ENCODE measurements around the gene BRIP1. TPM values are rescaled to one million over a fixed set of nuclear protein-coding genes. Genes with fewer than 3 reads are reported as not detected.

The BRIP1 gene
- polyA plus RNA-seq, 2 of the 4 experiments (the other 2 are of a cell fraction), result 8.0 to 11.5 TPM

DNA sequence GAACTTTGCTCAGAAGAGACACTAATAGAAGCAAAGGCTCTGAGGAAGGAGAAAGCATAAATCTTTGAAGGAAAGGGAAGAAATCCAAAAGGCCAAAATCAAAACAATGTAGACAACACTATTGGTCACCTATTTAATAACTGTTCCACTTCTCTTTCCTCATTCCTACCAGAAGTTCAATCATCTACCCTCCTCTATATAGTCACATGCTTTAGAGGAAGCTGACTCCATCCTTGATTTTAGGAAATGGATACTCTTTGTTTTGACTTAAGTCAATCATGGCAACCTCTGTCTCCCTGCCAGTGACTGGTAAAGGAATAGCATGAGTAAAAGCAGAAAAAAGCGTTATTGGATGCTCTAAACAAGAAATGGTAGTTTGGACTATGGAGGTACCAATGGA is 7.3 kb downstream of the BRIP1 start:
- WGBS (ENCODE audit: missing lambda C conversion rate), result 96% methylated on average over 1 of the region's 1 CpG
- TF ChIP-seq CEBPB (IDR thresholded peaks at IDR 0.05), result no peak
- TF ChIP-seq CHD2 (IDR thresholded peaks at IDR 0.05; ENCODE audit: low read length, partially characterized antibody), result no peak
- TF ChIP-seq MAFK (IDR thresholded peaks at IDR 0.05; ENCODE audit: partially characterized antibody), result no peak
- TF ChIP-seq FOXS1 (CRISPR knock-in tag; IDR thresholded peaks at IDR 0.05), result no peak
- TF ChIP-seq EHF (CRISPR knock-in tag; IDR thresholded peaks at IDR 0.05), result no peak
- TF ChIP-seq EP300 (IDR thresholded peaks at IDR 0.05), result no peak
- TF ChIP-seq, protein P1, sequence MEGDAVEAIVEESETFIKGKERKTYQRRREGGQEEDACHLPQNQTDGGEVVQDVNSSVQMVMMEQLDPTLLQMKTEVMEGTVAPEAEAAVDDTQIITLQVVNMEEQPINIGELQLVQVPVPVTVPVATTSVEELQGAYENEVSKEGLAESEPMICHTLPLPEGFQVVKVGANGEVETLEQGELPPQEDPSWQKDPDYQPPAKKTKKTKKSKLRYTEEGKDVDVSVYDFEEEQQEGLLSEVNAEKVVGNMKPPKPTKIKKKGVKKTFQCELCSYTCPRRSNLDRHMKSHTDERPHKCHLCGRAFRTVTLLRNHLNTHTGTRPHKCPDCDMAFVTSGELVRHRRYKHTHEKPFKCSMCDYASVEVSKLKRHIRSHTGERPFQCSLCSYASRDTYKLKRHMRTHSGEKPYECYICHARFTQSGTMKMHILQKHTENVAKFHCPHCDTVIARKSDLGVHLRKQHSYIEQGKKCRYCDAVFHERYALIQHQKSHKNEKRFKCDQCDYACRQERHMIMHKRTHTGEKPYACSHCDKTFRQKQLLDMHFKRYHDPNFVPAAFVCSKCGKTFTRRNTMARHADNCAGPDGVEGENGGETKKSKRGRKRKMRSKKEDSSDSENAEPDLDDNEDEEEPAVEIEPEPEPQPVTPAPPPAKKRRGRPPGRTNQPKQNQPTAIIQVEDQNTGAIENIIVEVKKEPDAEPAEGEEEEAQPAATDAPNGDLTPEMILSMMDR (IDR thresholded peaks at IDR 0.05), result no peak
- TF ChIP-seq HOXB5 (CRISPR knock-in tag; IDR thresholded peaks at IDR 0.05), result no peak
- TF ChIP-seq PHF8 (IDR thresholded peaks at IDR 0.05; ENCODE audit: borderline replicate concordance, low read depth), result no peak
- TF ChIP-seq ZSCAN20 (CRISPR knock-in tag; IDR thresholded peaks at IDR 0.05), result no peak
- no peak for TF ChIP-seq CBX8 (IDR thresholded peaks at IDR 0.05)
- TF ChIP-seq POLR2A (IDR thresholded peaks at IDR 0.05; ENCODE audit: low read length), result no peak
- TF ChIP-seq ELK1 (IDR thresholded peaks at IDR 0.05; ENCODE audit: low read depth, low read length), result no peak
- no peak for TF ChIP-seq ZC3H11A (IDR thresholded peaks at IDR 0.05)
- no peak for TF ChIP-seq HOXB13 (CRISPR knock-in tag; IDR thresholded peaks at IDR 0.05; ENCODE audit: low read depth)
- TF ChIP-seq RAD21 (conservative IDR thresholded peaks at IDR 0.05 in 1 of 2, IDR thresholded peaks at IDR 0.05 in 1 of 2), result no peak
- no peak for TF ChIP-seq TP53 (CRISPR knock-in tag; IDR thresholded peaks at IDR 0.05)
- TF ChIP-seq CHD4 (IDR thresholded peaks at IDR 0.05; ENCODE audit: borderline replicate concordance), result no peak
- TF ChIP-seq JUN (IDR thresholded peaks at IDR 0.05), result no peak
- no peak for TF ChIP-seq RCOR1 (IDR thresholded peaks at IDR 0.05; ENCODE audit: low read depth, low read length)
- Histone ChIP-seq H3K4me2 (no peak overlapping the region), H3K4me1 (peaks cover 2% of the 10 kb centered on the region; the same call in 2 of the 3 replicates), H3K9me3 (no peaks in the 10 kb centered on the region), H3K4me3 (no peak overlapping the region), H3K27ac (no peak overlapping the region)
- ChIA-PET POLR2A (no interaction called here), CTCF (interaction anchor here (0.6 to 1.4 kb wide), 3 partner anchors 11 to 273 kb away, joined by 3 read pairs; no protein-coding TSS in a partner anchor)
- ATAC-seq (no peak), DNase-seq (ENCODE audit: low read depth in 1 of 2, low spot score in 1 of 2) (no peak), FAIRE-seq (no peak)

DNA sequence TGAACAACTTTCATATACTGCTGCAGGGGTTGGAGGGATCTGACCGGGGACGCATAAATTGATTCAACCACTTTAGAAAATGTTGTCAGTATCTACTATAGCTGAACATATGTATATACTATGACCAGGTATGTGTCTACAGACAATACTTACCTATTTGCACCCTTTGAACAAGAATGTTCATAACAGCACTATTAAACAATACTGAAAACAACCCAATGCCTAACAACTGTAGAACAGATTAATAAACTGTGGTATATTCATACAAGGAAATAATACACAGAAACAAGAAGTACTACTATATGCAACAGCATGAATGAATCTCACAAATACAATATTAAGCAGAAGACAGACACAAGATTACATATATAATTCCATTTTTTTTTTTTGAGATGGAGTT is 10.5 kb downstream of the BRIP1 start:
- no peaks in the 10 kb centered on the region for H3K9me3 ChIP-seq
- no peak overlapping the region for H3K27ac ChIP-seq
- no peak for TF ChIP-seq FOXS1 (CRISPR knock-in tag; IDR thresholded peaks at IDR 0.05)
- TF ChIP-seq PHF8 (IDR thresholded peaks at IDR 0.05; ENCODE audit: borderline replicate concordance, low read depth), result no peak
- TF ChIP-seq, protein P2, sequence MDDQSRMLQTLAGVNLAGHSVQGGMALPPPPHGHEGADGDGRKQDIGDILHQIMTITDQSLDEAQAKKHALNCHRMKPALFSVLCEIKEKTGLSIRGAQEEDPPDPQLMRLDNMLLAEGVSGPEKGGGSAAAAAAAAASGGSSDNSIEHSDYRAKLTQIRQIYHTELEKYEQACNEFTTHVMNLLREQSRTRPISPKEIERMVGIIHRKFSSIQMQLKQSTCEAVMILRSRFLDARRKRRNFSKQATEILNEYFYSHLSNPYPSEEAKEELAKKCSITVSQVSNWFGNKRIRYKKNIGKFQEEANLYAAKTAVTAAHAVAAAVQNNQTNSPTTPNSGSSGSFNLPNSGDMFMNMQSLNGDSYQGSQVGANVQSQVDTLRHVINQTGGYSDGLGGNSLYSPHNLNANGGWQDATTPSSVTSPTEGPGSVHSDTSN (IDR thresholded peaks at IDR 0.05), result no peak
- TF ChIP-seq CBX8 (IDR thresholded peaks at IDR 0.05), result no peak
- no peak for TF ChIP-seq HOXA7 (CRISPR knock-in tag; IDR thresholded peaks at IDR 0.05)
- TF ChIP-seq CHD4 (IDR thresholded peaks at IDR 0.05; ENCODE audit: borderline replicate concordance), result no peak
- TF ChIP-seq CEBPB (IDR thresholded peaks at IDR 0.05), result no peak
- TF ChIP-seq HEYL (CRISPR knock-in tag; IDR thresholded peaks at IDR 0.05), result no peak
- no peak for TF ChIP-seq EP300 (IDR thresholded peaks at IDR 0.05)
- TF ChIP-seq BHLHE40 (IDR thresholded peaks at IDR 0.05; ENCODE audit: low read depth, low read length), result no peak
- H3K4me1 ChIP-seq, result no peaks in the 10 kb centered on the region
- WGBS (ENCODE audit: missing lambda C conversion rate), result 93% methylated on average over 2 of the region's 2 CpGs
- no peak overlapping the region for H3K4me2 ChIP-seq
- no peak for ATAC-seq
- FAIRE-seq, result no peak
- ChIA-PET CTCF (interaction anchor here (2.0 kb wide), 1 partner anchor 441 kb away, joined by 6 read pairs; no protein-coding TSS in a partner anchor), POLR2A (no interaction called here)
- H3K4me3 ChIP-seq, result no peak overlapping the region
- no peak for DNase-seq (ENCODE audit: low read depth in 1 of 2, low spot score in 1 of 2)
